Coronary artery (tissue), 2 donors: ENCODE data around the gene CRCP.
"Not testable (repeated sequence)": the region's sequence is repeated elsewhere in the genome, so short reads cannot be mapped to it uniquely, and the experiment has no call there.

Experiments
- DNase-seq: peaks from one replicate; pipeline ENCODE4 v3.0.0-alpha.2; 2017; ENCODE audit warnings: low spot score
- H3K27ac ChIP-seq, 2 donors: fragments of 200-600 bp; sonication (generic); one replicate each; pipeline ENCODE4 v1.5.1; 2016 to 2019
- H3K4me3 ChIP-seq: fragments of 200-600 bp; sonication (generic); 2 replicates; pipeline ENCODE4 v1.5.1; 2016; ENCODE audit warnings: mild to moderate bottlenecking, moderate library complexity
- CTCF ChIP-seq: fragments of 200-600 bp; sonication (generic); IDR thresholded peaks from one replicate; pipeline ENCODE4 v1.5.1; 2019; ENCODE audit warnings: antibody characterized with exemption

Gene CRCP

GRCh38 chr7:66099232-66099550, 15.5 kb upstream of the CRCP start:
- no peak for DNase-seq
- H3K27ac ChIP-seq: peak overlapping the region; percentile 82 to 95
- TF ChIP-seq CTCF: no peak
- H3K4me3 ChIP-seq: peak overlapping the region; percentile 69

- Histone ChIP-seq H3K27ac (peak overlapping the region; percentile 82 to 95), H3K4me3 (peak overlapping the region; percentile 69)
- no peak for TF ChIP-seq CTCF
- DNase-seq: peak; percentile 85
These were observed 14.9 kb upstream of the CRCP start for GRCh38 chr7:66099551-66100407.

GRCh38 chr7:66100408-66101050, 14.1 kb upstream of the CRCP start:
- peak overlapping the region; percentile 82 to 95 for H3K27ac ChIP-seq
- TF ChIP-seq CTCF: no peak
- no peak for DNase-seq
- H3K4me3 ChIP-seq: peak overlapping the region; percentile 69

DNA sequence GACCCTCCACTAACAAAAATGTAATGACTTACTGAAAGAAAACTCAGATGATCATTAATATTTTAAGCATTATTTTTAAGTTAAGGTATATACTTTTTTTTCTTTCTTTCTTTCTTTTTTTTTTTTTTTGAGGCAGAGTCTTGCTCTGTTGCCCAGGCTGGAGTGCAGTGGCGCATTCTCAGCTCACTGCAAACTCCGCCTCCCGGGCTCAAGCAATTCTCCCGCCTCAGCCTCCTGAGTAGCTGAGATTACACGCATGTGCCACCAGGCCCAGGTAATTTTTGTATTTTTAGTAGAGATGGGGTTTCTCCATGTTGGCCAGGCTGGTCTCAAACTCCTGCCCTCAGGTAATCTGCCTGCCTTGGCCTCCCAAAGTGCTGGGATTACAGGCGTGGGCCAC, 12.5 kb upstream of the CRCP start:
- H3K4me3 ChIP-seq, H3K27ac ChIP-seq, DNase-seq: not testable (repeated sequence)

DNA sequence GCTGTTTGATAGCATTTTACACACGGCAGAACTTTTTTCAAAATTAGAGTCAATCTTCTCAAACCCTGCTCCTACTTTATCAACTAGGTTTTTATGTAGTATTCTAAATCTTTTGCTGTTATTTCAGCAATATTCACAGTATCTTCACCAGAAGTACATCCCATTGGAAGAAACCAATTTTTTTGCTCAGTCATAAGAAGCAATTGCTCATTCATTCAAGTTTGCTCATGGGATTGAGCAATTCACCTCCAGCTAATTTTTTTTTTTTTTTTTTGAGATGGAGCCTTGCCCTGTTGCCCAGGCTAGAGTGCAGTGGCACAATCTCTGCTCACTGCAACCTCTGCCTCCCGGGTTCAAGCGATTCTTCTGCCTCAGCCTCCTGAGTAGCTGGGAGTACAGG, 10.7 kb upstream of the CRCP start:
- not testable (repeated sequence) for H3K4me3 ChIP-seq, DNase-seq, H3K27ac ChIP-seq

DNA sequence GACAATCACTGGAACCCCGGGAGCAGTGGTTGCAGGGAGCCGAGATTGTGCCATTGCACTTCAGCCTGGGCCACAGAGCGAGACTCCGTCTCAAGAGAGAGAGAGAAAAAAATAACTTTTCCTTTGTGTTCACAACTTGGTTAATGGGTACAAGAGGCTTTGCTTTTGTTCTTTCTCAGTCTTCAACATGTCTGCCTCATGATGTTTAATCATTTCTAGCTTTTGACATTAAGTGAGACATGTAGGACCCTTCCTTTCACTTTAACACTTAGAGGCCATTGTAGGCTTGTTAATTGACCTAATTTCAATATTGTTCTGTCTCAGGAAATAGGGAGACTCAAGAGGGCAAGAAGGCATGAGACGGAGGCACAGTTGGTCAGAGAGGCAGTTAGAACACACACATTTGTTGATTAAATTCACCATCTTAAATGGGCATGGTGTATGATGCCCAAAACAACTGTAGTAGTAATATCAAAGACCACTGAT, 9.3 kb upstream of the CRCP start:
- Histone ChIP-seq H3K27ac (no peak overlapping the region), H3K4me3 (no peak overlapping the region)
- DNase-seq: no peak
- no peak for TF ChIP-seq CTCF

GRCh38 chr7:66108410-66108809, 6.2 kb upstream of the CRCP start:
- DNase-seq, H3K27ac ChIP-seq, H3K4me3 ChIP-seq: not testable (repeated sequence)

- no peak overlapping the region for H3K27ac ChIP-seq
These were observed 3.8 kb upstream of the CRCP start for GRCh38 chr7:66110856-66111255.

GRCh38 chr7:66116680-66117420, 2.2 kb downstream of the CRCP start:
- H3K4me3 ChIP-seq, DNase-seq, H3K27ac ChIP-seq: not testable (repeated sequence)

More at GRCh38 chr7:66110856-66111255, 3.8 kb upstream of the CRCP start:
- TF ChIP-seq CTCF: no peak
- DNase-seq: no peak
- H3K4me3 ChIP-seq: no peak overlapping the region
